Skeletal muscle tissue (tissue), 4 donors: ENCODE measurements around the gene KRTAP17-1. TPM values are rescaled to one million over a fixed set of nuclear protein-coding genes. Genes with fewer than 3 reads are reported as not detected.

Experiments
- H3K27ac ChIP-seq: one replicate; pipeline ENCODE4 v1.7.0; 2013; ENCODE audit warnings: mild to moderate bottlenecking, low read depth, low read length, inconsistent platforms
- H3K27me3 ChIP-seq, 3 donors: one replicate each; pipeline ENCODE4 v1.7.0; 2013; ENCODE audit warnings: low read length in 3 of 3; ENCODE audit not compliant: control insufficient read depth in 3 of 3, insufficient read depth in 3 of 3
- H3K36me3 ChIP-seq, 3 donors: one replicate each; pipeline ENCODE4 v1.7.0; 2013; ENCODE audit warnings: low read length in 3 of 3; ENCODE audit not compliant: control insufficient read depth in 3 of 3, insufficient read depth in 3 of 3
- H3K4me1 ChIP-seq, 3 donors: one replicate each; pipeline ENCODE4 v1.7.0; 2013; ENCODE audit warnings: low read length in 3 of 3, mild to moderate bottlenecking in 3 of 3; ENCODE audit not compliant: control insufficient read depth in 3 of 3, insufficient read depth in 3 of 3
- H3K4me3 ChIP-seq, 3 donors: one replicate each; pipeline ENCODE4 v1.7.0; 2013; ENCODE audit warnings: low read length in 3 of 3
- H3K9ac ChIP-seq, 3 donors: one replicate each; pipeline ENCODE4 v1.7.0; 2013; ENCODE audit warnings: low read length in 3 of 3, mild to moderate bottlenecking in 3 of 3, moderate library complexity in 2 of 3, low read depth in 1 of 3
- H3K9me3 ChIP-seq, 3 donors: one replicate each; pipeline ENCODE4 v1.7.0; 2013; ENCODE audit warnings: low read length in 3 of 3; ENCODE audit not compliant: control insufficient read depth in 3 of 3
- total RNA-seq: library from RNA; depleted of rRNA; stranded (reverse); fragments of >200 nt; gene quantifications from one replicate; pipeline ENCODE4 v1.2.3, GENCODE V29; 2014
- donor health status: Osteomylitis.

The KRTAP17-1 gene
- total RNA-seq, 1 donor from 2014 or later = not detected

GRCh38 chr17:41345992-41346391, 30.5 kb upstream of the KRTAP17-1 start:
- Histone ChIP-seq H3K4me1 (no peaks in the 10 kb centered on the region), H3K9me3 (no peaks in the 10 kb centered on the region), H3K27me3 (peaks cover 0 to 3% (median 1%) of the 10 kb centered on the region in 3 donors), H3K9ac (no peak overlapping the region), H3K4me3 (no peak overlapping the region), H3K27ac (no peak overlapping the region), H3K36me3 (no peaks in the 10 kb centered on the region)

- no peaks in the 10 kb centered on the region for H3K9me3 ChIP-seq
- H3K9ac ChIP-seq = no peak overlapping the region
- H3K27ac ChIP-seq = no peak overlapping the region
- peaks cover 0 to 3% (median 2%) of the 10 kb centered on the region in 3 donors for H3K27me3 ChIP-seq
- no peak overlapping the region for H3K4me3 ChIP-seq
- H3K4me1 ChIP-seq = peaks cover 0 to 3% (median 0%) of the 10 kb centered on the region in 3 donors
- no peaks in the 10 kb centered on the region for H3K36me3 ChIP-seq
Observed at GRCh38 chr17:41343029-41343428, 27.5 kb upstream of the KRTAP17-1 start.

GRCh38 chr17:41340934-41341861, 25.7 kb upstream of the KRTAP17-1 start:
- Histone ChIP-seq H3K4me1 (peaks cover 0 to 3% (median 0%) of the 10 kb centered on the region in 3 donors), H3K27me3 (peaks cover 0 to 3% (median 2%) of the 10 kb centered on the region in 3 donors), H3K27ac (no peak overlapping the region), H3K36me3 (no peaks in the 10 kb centered on the region), H3K9ac (no peak overlapping the region), H3K9me3 (no peaks in the 10 kb centered on the region), H3K4me3 (no peak overlapping the region)

- peaks cover 0 to 3% (median 0%) of the 10 kb centered on the region in 3 donors for H3K4me1 ChIP-seq
- no peak overlapping the region for H3K27ac ChIP-seq
- H3K36me3 ChIP-seq = no peaks in the 10 kb centered on the region
- H3K27me3 ChIP-seq = peaks cover 0 to 3% (median 2%) of the 10 kb centered on the region in 3 donors
- H3K4me3 ChIP-seq = no peak overlapping the region
- no peaks in the 10 kb centered on the region for H3K9me3 ChIP-seq
- no peak overlapping the region for H3K9ac ChIP-seq
Observed at GRCh38 chr17:41340494-41340893, 25.0 kb upstream of the KRTAP17-1 start.

- Histone ChIP-seq H3K4me3 (no peak overlapping the region), H3K4me1 (peaks cover 0 to 3% (median 0%) of the 10 kb centered on the region in 3 donors), H3K9me3 (no peaks in the 10 kb centered on the region), H3K36me3 (no peaks in the 10 kb centered on the region), H3K9ac (no peak overlapping the region), H3K27me3 (peaks cover 0 to 5% (median 4%) of the 10 kb centered on the region in 3 donors), H3K27ac (no peak overlapping the region)
Observed at GRCh38 chr17:41339571-41340172, 24.2 kb upstream of the KRTAP17-1 start.

GRCh38 chr17:41338961-41339485, 23.5 kb upstream of the KRTAP17-1 start:
- H3K9ac ChIP-seq = no peak overlapping the region
- no peaks in the 10 kb centered on the region for H3K36me3 ChIP-seq
- peaks cover 0 to 3% (median 0%) of the 10 kb centered on the region in 3 donors for H3K4me1 ChIP-seq
- H3K27ac ChIP-seq = no peak overlapping the region
- H3K4me3 ChIP-seq = no peak overlapping the region
- H3K9me3 ChIP-seq = no peaks in the 10 kb centered on the region
- H3K27me3 ChIP-seq = peaks cover 0 to 7% (median 5%) of the 10 kb centered on the region in 3 donors

GRCh38 chr17:41335747-41336146, 20.2 kb upstream of the KRTAP17-1 start:
- H3K27me3 ChIP-seq = peaks cover 0 to 7% (median 3%) of the 10 kb centered on the region in 3 donors
- H3K4me1 ChIP-seq = peaks cover 0 to 3% (median 0%) of the 10 kb centered on the region in 3 donors
- no peaks in the 10 kb centered on the region for H3K9me3 ChIP-seq
- H3K27ac ChIP-seq = no peak overlapping the region
- no peaks in the 10 kb centered on the region for H3K36me3 ChIP-seq
- no peak overlapping the region for H3K4me3 ChIP-seq
- no peak overlapping the region for H3K9ac ChIP-seq

- no peaks in the 10 kb centered on the region for H3K9me3 ChIP-seq
- H3K4me1 ChIP-seq = no peaks in the 10 kb centered on the region
- H3K27ac ChIP-seq = no peak overlapping the region
- no peak overlapping the region for H3K9ac ChIP-seq
- peaks cover 0 to 7% (median 3%) of the 10 kb centered on the region in 3 donors for H3K27me3 ChIP-seq
- H3K4me3 ChIP-seq = no peak overlapping the region
- H3K36me3 ChIP-seq = no peaks in the 10 kb centered on the region
Observed at GRCh38 chr17:41334385-41335305, 19.1 kb upstream of the KRTAP17-1 start.

- Histone ChIP-seq H3K27ac (no peak overlapping the region), H3K9ac (no peak overlapping the region), H3K27me3 (peaks cover 0 to 7% (median 3%) of the 10 kb centered on the region in 3 donors), H3K4me3 (no peak overlapping the region), H3K36me3 (no peaks in the 10 kb centered on the region), H3K9me3 (no peaks in the 10 kb centered on the region), H3K4me1 (no peaks in the 10 kb centered on the region)
Observed at GRCh38 chr17:41333836-41334235, 18.3 kb upstream of the KRTAP17-1 start.
